Astrocyte of the spinal cord (primary cell): Measurements from ENCODE around the gene CPEB2.

Experiments used
- DNase-seq: peaks from one replicate; pipeline ENCODE4 v3.0.0; 2011; ENCODE audit warnings: low read depth, low spot score
- H3K4me3 ChIP-seq: 2 replicates; pipeline ENCODE4 v1.5.1; 2011; ENCODE audit warnings: low read depth, mild to moderate bottlenecking, low read length, moderate library complexity
- in situ Hi-C: cut with HindIII; loops from 2 replicates; pipeline ENCODE4 v1.10.0; 2017; ENCODE audit warnings: low sequenced_read_pairs
- TF ChIP-seq, protein P1 (sequence below): IDR thresholded peaks from 2 replicates; pipeline ENCODE4 v1.5.1; 2012; ENCODE audit warnings: low read depth, mild to moderate bottlenecking, low read length, inconsistent platforms

Gene CPEB2

DNA sequence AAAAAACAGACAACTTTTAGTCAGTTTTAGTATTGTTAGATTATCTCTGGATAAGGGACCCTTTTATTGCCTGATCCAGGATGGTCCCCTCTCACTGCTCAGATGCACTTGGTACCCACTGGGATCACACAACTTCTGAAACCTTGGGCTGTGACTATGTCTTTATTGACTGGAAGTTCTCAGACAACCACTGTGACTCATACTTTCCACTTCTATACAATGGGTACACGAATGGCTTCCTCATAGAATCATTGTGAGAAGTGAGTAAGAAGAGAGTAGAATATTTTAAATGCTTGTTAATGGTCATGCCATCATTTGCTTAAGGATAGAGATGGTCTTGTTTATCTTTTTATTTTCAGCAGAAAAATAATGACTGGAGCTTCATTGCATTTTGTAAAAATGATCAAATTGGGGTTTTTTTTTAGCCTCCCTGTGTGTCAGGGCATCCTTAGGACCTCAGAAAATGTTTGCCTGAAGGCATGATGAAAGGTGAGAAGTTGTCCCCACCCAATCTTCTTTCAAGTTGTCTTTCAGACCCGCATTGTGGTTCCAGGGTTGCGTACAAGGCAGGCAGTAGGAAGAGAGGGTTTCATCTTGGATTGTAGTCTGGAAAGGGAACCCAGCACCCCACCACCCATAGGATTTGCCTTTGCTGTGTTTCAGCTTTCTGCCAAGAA lies 115.1 kb downstream of the CPEB2 start:
- in situ Hi-C loops = no loop called here
- H3K4me3 ChIP-seq = no peak overlapping the region
- no peak for DNase-seq
- TF ChIP-seq, protein P1, sequence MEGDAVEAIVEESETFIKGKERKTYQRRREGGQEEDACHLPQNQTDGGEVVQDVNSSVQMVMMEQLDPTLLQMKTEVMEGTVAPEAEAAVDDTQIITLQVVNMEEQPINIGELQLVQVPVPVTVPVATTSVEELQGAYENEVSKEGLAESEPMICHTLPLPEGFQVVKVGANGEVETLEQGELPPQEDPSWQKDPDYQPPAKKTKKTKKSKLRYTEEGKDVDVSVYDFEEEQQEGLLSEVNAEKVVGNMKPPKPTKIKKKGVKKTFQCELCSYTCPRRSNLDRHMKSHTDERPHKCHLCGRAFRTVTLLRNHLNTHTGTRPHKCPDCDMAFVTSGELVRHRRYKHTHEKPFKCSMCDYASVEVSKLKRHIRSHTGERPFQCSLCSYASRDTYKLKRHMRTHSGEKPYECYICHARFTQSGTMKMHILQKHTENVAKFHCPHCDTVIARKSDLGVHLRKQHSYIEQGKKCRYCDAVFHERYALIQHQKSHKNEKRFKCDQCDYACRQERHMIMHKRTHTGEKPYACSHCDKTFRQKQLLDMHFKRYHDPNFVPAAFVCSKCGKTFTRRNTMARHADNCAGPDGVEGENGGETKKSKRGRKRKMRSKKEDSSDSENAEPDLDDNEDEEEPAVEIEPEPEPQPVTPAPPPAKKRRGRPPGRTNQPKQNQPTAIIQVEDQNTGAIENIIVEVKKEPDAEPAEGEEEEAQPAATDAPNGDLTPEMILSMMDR = no peak

DNA sequence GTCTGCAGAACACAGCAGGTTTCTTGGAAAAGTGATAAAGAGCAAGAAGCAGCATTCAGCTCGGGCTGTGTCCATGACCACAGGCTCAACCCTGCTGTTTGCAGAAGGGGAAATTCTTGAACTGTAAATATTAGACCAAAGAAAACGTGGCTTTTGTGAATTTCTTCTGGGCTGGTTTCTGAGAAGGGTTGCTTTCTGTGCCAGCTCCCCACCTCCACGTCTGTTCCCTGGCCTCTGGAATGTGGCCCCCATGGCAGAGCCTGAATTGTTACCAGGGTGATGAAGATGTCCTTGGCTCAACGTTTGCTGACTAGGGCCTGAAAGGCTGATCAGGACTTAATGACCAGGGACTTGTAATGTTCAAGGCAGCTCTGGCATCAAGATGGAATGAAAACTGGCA lies 116.0 kb downstream of the CPEB2 start:
- DNase-seq = peak; percentile 83
- no peak overlapping the region for H3K4me3 ChIP-seq
- TF ChIP-seq, protein P1 = no peak
- in situ Hi-C loops = no loop called here
